SK-N-SH (cell line): ENCODE measurements around the gene FANCL. TPM values are rescaled to one million over a fixed set of nuclear protein-coding genes. Genes with fewer than 3 reads are reported as not detected.

Experiments
- CTCF ChIA-PET: fragments of 300-600, 350-600 bp; formaldehyde crosslinking; extraction: SDS; loops from one replicate; lab custom pipeline; 2021; lab: Yijun Ruan, JAX
- POLR2A ChIA-PET: fragments of 350-600 bp; sonication (Branson Sonifier 250); formaldehyde crosslinking; extraction: SDS; loops from one replicate; lab custom pipeline; 2020; ENCODE audit warnings: antibody characterized with exemption, inconsistent platforms; lab: Yijun Ruan, JAX
- DNase-seq: peaks from one replicate; pipeline ENCODE4 v3.0.0; 2012
- H2AFZ ChIP-seq: fragments of 200-600 bp; sonication (generic); 2 replicates; pipeline ENCODE4 v1.8.1; 2016; ENCODE audit warnings: antibody characterized with exemption, mild to moderate bottlenecking, low read depth
- H3F3A ChIP-seq: fragments of 200-600 bp; sonication (generic); replicated peaks from 2 replicates; pipeline ENCODE3; 2016; ENCODE audit warnings: antibody characterized with exemption, mild to moderate bottlenecking; ENCODE audit not compliant: insufficient read depth
- H3K27ac ChIP-seq, 2 experiments: fragments of 200-500 bp in 1 of 2; fragments of 200-600 bp in 1 of 2; sonication (Bioruptor generic) in 1 of 2; sonication (generic), shearing (Covaris generic) in 1 of 2; 2 replicates each; pipeline versions ENCODE4 v1.5.1 to v1.6.1; 2014 to 2016; ENCODE audit warnings: low read depth in 2 of 2, inconsistent platforms in 1 of 2, low read length in 1 of 2, mild to moderate bottlenecking in 1 of 2, mixed read lengths in 1 of 2
- H3K27me3 ChIP-seq: fragments of 200-600 bp; sonication (generic), shearing (Covaris generic); 2 replicates; pipeline ENCODE4 v1.6.1; 2016; ENCODE audit warnings: mixed run types; ENCODE audit not compliant: insufficient read depth
- H3K36me3 ChIP-seq, 2 experiments: fragments of 200-500 bp in 1 of 2; fragments of 200-600 bp in 1 of 2; sonication (Bioruptor generic) in 1 of 2; sonication (generic) in 1 of 2; replicated peaks in 1 of 2; 2 replicates each; pipeline versions ENCODE3 to v1.5.1; 2014 to 2016; ENCODE audit warnings: low read length in 1 of 2, mild to moderate bottlenecking in 1 of 2; ENCODE audit not compliant: insufficient read depth in 2 of 2, control insufficient read depth in 1 of 2
- H3K4me1 ChIP-seq, 2 experiments: fragments of 200-500 bp in 1 of 2; fragments of 200-600 bp in 1 of 2; sonication (Bioruptor generic) in 1 of 2; sonication (generic), shearing (Covaris generic) in 1 of 2; 2 replicates each; pipeline versions ENCODE4 v1.5.1 to v1.6.1; 2014 to 2016; ENCODE audit warnings: low read depth in 1 of 2, low read length in 1 of 2, mixed run types in 1 of 2; ENCODE audit not compliant: insufficient read depth in 2 of 2, control insufficient read depth in 1 of 2
- H3K4me2 ChIP-seq: fragments of 200-600 bp; sonication (generic), shearing (Covaris generic); 2 replicates; pipeline ENCODE4 v1.6.1; 2017; ENCODE audit warnings: mixed run types
- H3K4me3 ChIP-seq, 2 experiments: fragments of 200-500 bp in 1 of 2; fragments of 200-600 bp in 1 of 2; sonication (Bioruptor generic) in 1 of 2; sonication (generic), shearing (Covaris generic) in 1 of 2; 2 replicates each; pipeline versions ENCODE4 v1.5.1 to v1.8.1; 2014 to 2016; ENCODE audit warnings: low read depth in 2 of 2, inconsistent platforms in 1 of 2, low read length in 1 of 2, mild to moderate bottlenecking in 1 of 2, mixed read lengths in 1 of 2, moderate library complexity in 1 of 2
- H3K79me2 ChIP-seq: fragments of 200-600 bp; sonication (generic); 2 replicates; pipeline ENCODE4 v1.8.1; 2017; ENCODE audit warnings: mild to moderate bottlenecking; ENCODE audit not compliant: insufficient read depth
- H3K9ac ChIP-seq: fragments of 200-600 bp; sonication (generic); 2 replicates; pipeline ENCODE4 v1.6.1; 2017; ENCODE audit warnings: mixed run types
- H3K9me2 ChIP-seq: fragments of 200-600 bp; sonication (generic); 2 replicates; pipeline ENCODE4 v1.6.1; 2017; ENCODE audit warnings: mixed run types
- H3K9me3 ChIP-seq: fragments of 200-600 bp; sonication (generic); 2 replicates; pipeline ENCODE4 v1.6.1; 2017; ENCODE audit warnings: mixed run types, mild to moderate bottlenecking, moderate library complexity
- H4K20me1 ChIP-seq: fragments of 200-600 bp; sonication (generic); 2 replicates; pipeline ENCODE4 v1.6.1; 2017; ENCODE audit warnings: mild to moderate bottlenecking, mixed run types; ENCODE audit not compliant: insufficient read depth
- CHD2 ChIP-seq: fragments of 150-350 bp; IDR thresholded peaks from 2 replicates; pipeline ENCODE4 v1.6.1; 2018; ENCODE audit warnings: low read length; ENCODE audit not compliant: partially characterized antibody
- CTCF ChIP-seq: fragments of 200-600 bp; sonication (generic); IDR thresholded peaks from 2 replicates; pipeline ENCODE4 v1.6.1; 2017; ENCODE audit warnings: antibody characterized with exemption, mild to moderate bottlenecking, moderate library complexity
- ELF1 ChIP-seq: IDR thresholded peaks from 2 replicates; pipeline ENCODE4 v1.4.0; 2012
- EP300 ChIP-seq, 2 experiments: IDR thresholded peaks; 2 replicates each; pipeline versions ENCODE4 v1.4.0 to v1.6.1; 2012; ENCODE audit warnings: borderline replicate concordance in 1 of 2, low read depth in 1 of 2, low read length in 1 of 2
- FOSL2 ChIP-seq: IDR thresholded peaks from 2 replicates; pipeline ENCODE4 v1.4.0; 2012; ENCODE audit warnings: low read depth, mild to moderate bottlenecking, moderate library complexity, borderline replicate concordance
- FOXJ3 ChIP-seq: sonication (generic); formaldehyde crosslinking; IDR thresholded peaks from 2 replicates; pipeline ENCODE4 v1.5.1; 2020; ENCODE audit warnings: mild to moderate bottlenecking, missing genetic modification reagents
- GABPA ChIP-seq: IDR thresholded peaks from 2 replicates; pipeline ENCODE4 v1.4.0; 2012; ENCODE audit warnings: low read depth, mild to moderate bottlenecking
- JUND ChIP-seq: IDR thresholded peaks from 2 replicates; pipeline ENCODE4 v1.4.0; 2012
- MEF2A ChIP-seq: IDR thresholded peaks from 2 replicates; pipeline ENCODE4 v1.4.0; 2012; ENCODE audit warnings: low read depth, borderline replicate concordance
- MXI1 ChIP-seq: IDR thresholded peaks from 2 replicates; pipeline ENCODE4 v1.6.1; 2012; ENCODE audit warnings: mild to moderate bottlenecking, low read depth, low read length, improper control_type of control experiment
- NFIC ChIP-seq: IDR thresholded peaks from 2 replicates; pipeline ENCODE4 v1.4.0; 2012; ENCODE audit warnings: borderline replicate concordance
- POLR2AphosphoS5 ChIP-seq: IDR thresholded peaks from 2 replicates; pipeline ENCODE4 v1.6.1; 2012; ENCODE audit warnings: low read depth, low read length
- RAD21 ChIP-seq: IDR thresholded peaks from 2 replicates; pipeline ENCODE4 v1.6.1; 2012; ENCODE audit warnings: mild to moderate bottlenecking, low read length
- RCOR1 ChIP-seq: fragments of 150-350 bp; IDR thresholded peaks from 2 replicates; pipeline ENCODE4 v1.6.1; 2017; ENCODE audit warnings: antibody characterized with exemption, low read length
- RFX5 ChIP-seq: IDR thresholded peaks from 2 replicates; pipeline ENCODE4 v1.6.1; 2012; ENCODE audit warnings: mild to moderate bottlenecking, improper control_type of control experiment, low read length
- RXRA ChIP-seq: IDR thresholded peaks from 2 replicates; pipeline ENCODE4 v1.4.0; 2012; ENCODE audit warnings: low read depth, mild to moderate bottlenecking, borderline replicate concordance
- SIN3A ChIP-seq: IDR thresholded peaks from 2 replicates; pipeline ENCODE4 v1.6.1; 2012; ENCODE audit warnings: low read depth, mild to moderate bottlenecking, low read length, moderate library complexity, borderline replicate concordance
- SMC3 ChIP-seq: IDR thresholded peaks from 2 replicates; pipeline ENCODE4 v1.6.1; 2012; ENCODE audit warnings: low read depth, low read length, improper control_type of control experiment
- TCF12 ChIP-seq: IDR thresholded peaks from 2 replicates; pipeline ENCODE4 v1.4.0; 2012
- USF2 ChIP-seq: fragments of 150-350 bp; IDR thresholded peaks from 2 replicates; pipeline ENCODE4 v1.6.1; 2017; ENCODE audit warnings: antibody characterized with exemption, low read length, low read depth, borderline replicate concordance
- YY1 ChIP-seq: IDR thresholded peaks from 2 replicates; pipeline ENCODE4 v1.4.0; 2012; ENCODE audit warnings: low read depth, mild to moderate bottlenecking
- WGBS: methylation state at CpG from one replicate; pipeline ENCODE4 v1.1.6; 2017; ENCODE audit warnings: low lambda C conversion rate; 5-methylcytosine and 5-hydroxymethylcytosine counted together
- polyA plus RNA-seq, 3 experiments: library from polyadenylated mRNA; depleted of rRNA; stranded (reverse); fragments of >200 nt; gene quantifications; 2 replicates each; pipeline ENCODE4 v1.2.3, GENCODE V29; 2012
- TF ChIP-seq, protein P1 (sequence below): IDR thresholded peaks from 2 replicates; pipeline ENCODE4 v1.4.0; 2012; ENCODE audit warnings: low read depth
- TF ChIP-seq, protein P2 (sequence below): IDR thresholded peaks from 2 replicates; pipeline ENCODE4 v1.4.0; 2012; ENCODE audit warnings: low read depth, borderline replicate concordance

The FANCL gene
- polyA plus RNA-seq, 1 of the 3 experiments (the other 2 are of a cell fraction), result 11.8 TPM

- CTCF ChIA-PET, result no interaction called here
- no peak overlapping the region for H3K9ac ChIP-seq
- no peak for DNase-seq
- no peaks in the 10 kb centered on the region for H3K9me3 ChIP-seq
- H3K4me2 ChIP-seq, result no peak overlapping the region
- no peak overlapping the region for H3K4me3 ChIP-seq
- H3K79me2 ChIP-seq, result no peaks in the 10 kb centered on the region
- WGBS, result 93% methylated on average over 6 of the region's 6 CpGs
- H4K20me1 ChIP-seq, result no peaks in the 10 kb centered on the region
- peaks cover 10% of the 10 kb centered on the region for H3F3A ChIP-seq
- H2AFZ ChIP-seq, result no peak overlapping the region
- no peak for TF ChIP-seq SMC3
- no peak for TF ChIP-seq USF2
- no peak for TF ChIP-seq FOXJ3
- TF ChIP-seq RCOR1, result no peak
- no peak for TF ChIP-seq FOSL2
- TF ChIP-seq EP300 (IDR thresholded peaks at IDR 0.05; ENCODE audit: borderline replicate concordance in 1 of 2, low read depth in 1 of 2, low read length in 1 of 2), result no peak
- TF ChIP-seq RAD21, result no peak
- no peak for TF ChIP-seq JUND
- no peak for TF ChIP-seq NFIC
- no peak for TF ChIP-seq GABPA
- TF ChIP-seq MXI1, result no peak
- no peak for TF ChIP-seq RXRA
- TF ChIP-seq, all 33 proteins: peak for 0
- Histone ChIP-seq H3K4me1 (no peaks in the 10 kb centered on the region), H3K36me3 (no peaks in the 10 kb centered on the region), H3K27me3 (no peaks in the 10 kb centered on the region), H3K9me2 (no peaks in the 10 kb centered on the region), H3K27ac (no peak overlapping the region)
- POLR2A ChIA-PET, result no interaction called here
Measured at GRCh38 chr2:58110765-58111164, 130.4 kb downstream of the FANCL start.

DNA sequence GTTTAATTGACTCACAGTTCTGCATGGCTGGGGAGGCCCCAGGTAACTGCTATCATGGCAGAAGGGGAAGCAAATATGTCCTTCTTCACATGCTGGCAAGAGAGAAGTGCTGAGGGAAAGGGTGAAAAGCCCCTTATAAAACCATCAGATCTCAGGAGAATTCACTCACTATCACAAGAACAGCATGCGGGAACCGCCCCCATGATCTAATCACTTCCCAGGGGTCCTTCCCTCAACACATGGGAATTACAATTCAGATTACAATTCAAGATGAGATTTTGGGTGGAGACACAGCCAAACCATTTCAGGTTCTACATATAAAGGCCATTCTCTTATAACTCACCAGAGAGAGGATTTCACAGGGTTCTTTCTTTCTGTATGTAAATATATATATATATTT lies 131.6 kb downstream of the FANCL start:
- no peak overlapping the region for H3K4me2 ChIP-seq
- H3K36me3 ChIP-seq, result no peaks in the 10 kb centered on the region
- POLR2A ChIA-PET, result no interaction called here
- no peaks in the 10 kb centered on the region for H3K9me2 ChIP-seq
- no peaks in the 10 kb centered on the region for H3K27me3 ChIP-seq
- H3F3A ChIP-seq, result peaks cover 10% of the 10 kb centered on the region
- 85% methylated on average over 2 of the region's 2 CpGs for WGBS
- H3K4me3 ChIP-seq, result no peak overlapping the region
- no peak for DNase-seq
- no peak overlapping the region for H3K9ac ChIP-seq
- TF ChIP-seq CTCF (no peak), SIN3A (no peak), RAD21 (no peak), GABPA (no peak), POLR2AphosphoS5 (no peak), ELF1 (no peak), RFX5 (no peak), FOXJ3 (no peak), NFIC (no peak), TCF12 (no peak), CHD2 (no peak), RXRA (no peak), MXI1 (no peak), YY1 (no peak), MEF2A (no peak)
- TF ChIP-seq, protein P1, sequence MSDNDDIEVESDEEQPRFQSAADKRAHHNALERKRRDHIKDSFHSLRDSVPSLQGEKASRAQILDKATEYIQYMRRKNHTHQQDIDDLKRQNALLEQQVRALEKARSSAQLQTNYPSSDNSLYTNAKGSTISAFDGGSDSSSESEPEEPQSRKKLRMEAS, result no peak
- TF ChIP-seq, protein P2, sequence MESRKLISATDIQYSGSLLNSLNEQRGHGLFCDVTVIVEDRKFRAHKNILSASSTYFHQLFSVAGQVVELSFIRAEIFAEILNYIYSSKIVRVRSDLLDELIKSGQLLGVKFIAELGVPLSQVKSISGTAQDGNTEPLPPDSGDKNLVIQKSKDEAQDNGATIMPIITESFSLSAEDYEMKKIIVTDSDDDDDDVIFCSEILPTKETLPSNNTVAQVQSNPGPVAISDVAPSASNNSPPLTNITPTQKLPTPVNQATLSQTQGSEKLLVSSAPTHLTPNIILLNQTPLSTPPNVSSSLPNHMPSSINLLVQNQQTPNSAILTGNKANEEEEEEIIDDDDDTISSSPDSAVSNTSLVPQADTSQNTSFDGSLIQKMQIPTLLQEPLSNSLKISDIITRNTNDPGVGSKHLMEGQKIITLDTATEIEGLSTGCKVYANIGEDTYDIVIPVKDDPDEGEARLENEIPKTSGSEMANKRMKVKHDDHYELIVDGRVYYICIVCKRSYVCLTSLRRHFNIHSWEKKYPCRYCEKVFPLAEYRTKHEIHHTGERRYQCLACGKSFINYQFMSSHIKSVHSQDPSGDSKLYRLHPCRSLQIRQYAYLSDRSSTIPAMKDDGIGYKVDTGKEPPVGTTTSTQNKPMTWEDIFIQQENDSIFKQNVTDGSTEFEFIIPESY, result no peak
- no peaks in the 10 kb centered on the region for H3K4me1 ChIP-seq
- H3K79me2 ChIP-seq, result no peaks in the 10 kb centered on the region
- H3K9me3 ChIP-seq, result no peaks in the 10 kb centered on the region
- no peak overlapping the region for H2AFZ ChIP-seq
- CTCF ChIA-PET, result no interaction called here
- no peaks in the 10 kb centered on the region for H4K20me1 ChIP-seq
- H3K27ac ChIP-seq, result no peak overlapping the region
